Stimulated activated CD8-positive, alpha-beta memory T cell treated with anti-CD3 and anti-CD28 coated beads, Interleukin-12 subunit alpha, Interleukin-12 subunit beta, amount 100 ng/mL, for 24 hours (primary cell): ENCODE measurements around the gene SLC2A14.
"Not testable (repeated sequence)": the region's sequence is repeated elsewhere in the genome, so short reads cannot be mapped to it uniquely, and the experiment has no call there.

Experiments used
- DNase-seq: peaks from one replicate; pipeline ENCODE4 v3.0.0-alpha.2; 2020; ENCODE audit errors: extremely low read depth

Gene SLC2A14

GRCh38 chr12:7870335-7870734, 2.4 kb downstream of the SLC2A14 start:
- no peak for DNase-seq

- DNase-seq = no peak
These were observed 3.6 kb downstream of the SLC2A14 start for GRCh38 chr12:7869137-7869536.

GRCh38 chr12:7868391-7868790, 4.3 kb downstream of the SLC2A14 start:
- no peak for DNase-seq

GRCh38 chr12:7864601-7865150, 8.0 kb downstream of the SLC2A14 start:
- no peak for DNase-seq

GRCh38 chr12:7862814-7863348, 9.8 kb downstream of the SLC2A14 start:
- not testable (repeated sequence) for DNase-seq

GRCh38 chr12:7862301-7862700, 10.4 kb downstream of the SLC2A14 start:
- DNase-seq = not testable (repeated sequence)

- no peak for DNase-seq
These were observed 13.2 kb downstream of the SLC2A14 start for GRCh38 chr12:7859552-7859951.

GRCh38 chr12:7857971-7858370, 14.7 kb downstream of the SLC2A14 start:
- DNase-seq = no peak

GRCh38 chr12:7856516-7856915, 16.2 kb downstream of the SLC2A14 start:
- no peak for DNase-seq

- no peak for DNase-seq
These were observed 19.2 kb downstream of the SLC2A14 start for GRCh38 chr12:7853557-7853956.

- DNase-seq = not testable (repeated sequence)
These were observed 21.1 kb downstream of the SLC2A14 start for GRCh38 chr12:7851622-7852081.

GRCh38 chr12:7850099-7850498, 22.6 kb downstream of the SLC2A14 start:
- DNase-seq = not testable (repeated sequence)

GRCh38 chr12:7848098-7848422, 24.7 kb downstream of the SLC2A14 start:
- not testable (repeated sequence) for DNase-seq

GRCh38 chr12:7847226-7848097, 25.3 kb downstream of the SLC2A14 start:
- DNase-seq = not testable (repeated sequence)

GRCh38 chr12:7844116-7844515, 28.6 kb downstream of the SLC2A14 start:
- DNase-seq = no peak

GRCh38 chr12:7843583-7843982, 29.1 kb downstream of the SLC2A14 start:
- not testable (repeated sequence) for DNase-seq

GRCh38 chr12:7843149-7843548, 29.6 kb downstream of the SLC2A14 start:
- not testable (repeated sequence) for DNase-seq

- not testable (repeated sequence) for DNase-seq
These were observed 30.3 kb downstream of the SLC2A14 start for GRCh38 chr12:7842444-7842843.

GRCh38 chr12:7839848-7840247, 32.9 kb downstream of the SLC2A14 start:
- DNase-seq = not testable (repeated sequence)

GRCh38 chr12:7839226-7839625, 33.5 kb downstream of the SLC2A14 start:
- DNase-seq = not testable (repeated sequence)

- DNase-seq = no peak
These were observed 35.3 kb downstream of the SLC2A14 start for GRCh38 chr12:7837366-7837765.

- DNase-seq = no peak
These were observed 36.9 kb downstream of the SLC2A14 start for GRCh38 chr12:7835766-7836165.

GRCh38 chr12:7835116-7835515, 37.6 kb downstream of the SLC2A14 start:
- DNase-seq = no peak
